ENCODE data around the gene KIF21B.

Gene KIF21B

GRCh38 chr1:201051399-201051798, 27.9 kb upstream of the KIF21B start:
- DNase-seq (ENCODE audit: low spot score): no peak
- POLR2A ChIA-PET (ENCODE audit: low non-redundant PET): no interaction called here
- no peak overlapping the region for H3K27ac ChIP-seq
- TF ChIP-seq CTCF (conservative IDR thresholded peaks at IDR 0.05; ENCODE audit: low read depth): no peak
- CTCF ChIA-PET: interaction anchor here (1.0 to 2.1 kb wide), 3 partner anchors 9 to 80 kb away, joined by 4 to 9 read pairs (median 6); no protein-coding TSS in a partner anchor

- TF ChIP-seq CTCF (conservative IDR thresholded peaks at IDR 0.05; ENCODE audit: low read depth): no peak
- DNase-seq (ENCODE audit: low spot score): no peak
- H3K27ac ChIP-seq: no peak overlapping the region
- POLR2A ChIA-PET (ENCODE audit: low non-redundant PET): no interaction called here
- CTCF ChIA-PET: interaction anchor here (0.7 to 2.1 kb wide), 4 partner anchors 25 to 134 kb away, joined by 4 to 9 read pairs (median 5); no protein-coding TSS in a partner anchor
Measured at GRCh38 chr1:201050515-201051277, 27.2 kb upstream of the KIF21B start.

- POLR2A ChIA-PET (ENCODE audit: low non-redundant PET): no interaction called here
- no peak overlapping the region for H3K27ac ChIP-seq
- TF ChIP-seq CTCF (conservative IDR thresholded peaks at IDR 0.05; ENCODE audit: low read depth): no peak
- CTCF ChIA-PET: interaction anchor here (1.7 kb wide), 1 partner anchor 65 kb away, joined by 4 read pairs; no protein-coding TSS in a partner anchor
- no peak for DNase-seq (ENCODE audit: low spot score)
Measured at GRCh38 chr1:201049248-201049831, 25.8 kb upstream of the KIF21B start.

- H3K27ac ChIP-seq: no peak overlapping the region
- DNase-seq (ENCODE audit: low spot score): no peak
- ChIA-PET POLR2A (ENCODE audit: low non-redundant PET) (no interaction called here), CTCF (interaction anchor here (0.5 to 1.7 kb wide), 4 partner anchors 26 to 485 kb away, joined by 3 to 13 read pairs (median 4); no protein-coding TSS in a partner anchor)
- TF ChIP-seq CTCF (conservative IDR thresholded peaks at IDR 0.05; ENCODE audit: low read depth): no peak
Measured at GRCh38 chr1:201048521-201048920, 25.0 kb upstream of the KIF21B start.

- CTCF ChIA-PET: interaction anchor here (1.0 to 1.2 kb wide), 2 partner anchors 64 to 73 kb away, joined by 3 to 4 read pairs; no protein-coding TSS in a partner anchor
- H3K27ac ChIP-seq: no peak overlapping the region
- no peak for DNase-seq (ENCODE audit: low spot score)
- POLR2A ChIA-PET (ENCODE audit: low non-redundant PET): no interaction called here
- TF ChIP-seq CTCF (conservative IDR thresholded peaks at IDR 0.05; ENCODE audit: low read depth): no peak
Measured at GRCh38 chr1:201044119-201044518, 20.6 kb upstream of the KIF21B start.

- DNase-seq (ENCODE audit: low spot score): peak; percentile 80
- no peak overlapping the region for H3K27ac ChIP-seq
- ChIA-PET CTCF (interaction anchor here (0.6 to 2.4 kb wide), 18 partner anchors 8 to 1106 kb away, joined by 3 to 39 read pairs (median 4); no protein-coding TSS in a partner anchor), POLR2A (ENCODE audit: low non-redundant PET) (no interaction called here)
- TF ChIP-seq CTCF (conservative IDR thresholded peaks at IDR 0.05; ENCODE audit: low read depth): peak; percentile 69
Measured at GRCh38 chr1:201042779-201043461, 19.4 kb upstream of the KIF21B start.

Data from RWPE1 (cell line).